ENCODE data around the gene ANTKMT.

Gene ANTKMT

DNA sequence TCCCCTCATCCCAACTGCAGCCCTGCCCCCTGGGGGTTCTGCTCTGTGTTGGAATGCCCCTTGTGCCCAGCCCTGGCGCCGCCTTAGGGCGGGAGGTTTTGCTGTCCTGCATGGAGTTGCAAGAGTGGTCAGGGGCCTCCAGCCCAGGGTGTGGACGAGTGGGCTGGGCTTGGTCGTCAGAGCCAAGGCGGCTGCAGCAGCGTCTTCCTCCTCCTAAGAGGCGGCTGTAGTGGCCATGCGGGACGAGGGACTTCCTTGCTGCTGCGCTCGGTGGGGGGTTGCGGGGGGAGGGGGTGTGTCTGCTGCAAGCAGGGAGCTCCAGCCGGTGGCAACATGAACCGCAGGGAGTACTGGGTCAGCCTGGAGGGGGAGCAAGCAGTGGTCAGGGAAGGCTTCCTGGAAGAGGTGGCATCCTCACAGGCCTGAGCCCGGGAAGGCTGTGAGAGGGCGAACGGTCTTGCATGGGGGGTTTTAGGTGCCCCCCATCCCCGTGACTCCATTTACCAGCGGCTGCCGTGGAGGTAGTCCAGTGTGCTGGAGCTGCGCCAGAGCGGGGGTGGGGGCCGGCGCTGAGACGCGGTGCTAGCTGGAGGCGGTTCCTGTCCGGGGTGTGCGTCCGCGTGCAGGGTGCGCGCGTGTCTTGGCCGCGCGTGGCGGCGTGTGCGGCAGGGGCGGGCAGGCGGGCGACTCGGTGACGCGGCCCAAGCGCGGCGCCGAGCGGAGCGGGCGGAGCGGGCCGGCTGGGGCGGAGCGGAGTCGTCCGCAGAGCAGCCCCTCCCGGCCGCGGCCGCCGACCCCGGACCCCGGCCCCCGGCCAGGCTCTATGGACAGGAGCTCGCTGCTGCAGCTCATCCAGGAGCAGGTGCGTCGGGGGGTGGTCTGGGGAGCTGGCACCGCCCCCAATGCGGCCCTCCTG lies 45.7 kb upstream of the ANTKMT start, which contains the start of gene RHBDL1:
RHBDL1 (plus strand) TSS at position 704 of the 916 bp plus-strand sequence; CDS start at position 824, 120 bp downstream.
- Histone ChIP-seq H3K9ac (ENCODE audit: low read length) (no peak within 1 kb of the TSS), H3K4me3 (ENCODE audit: insufficient read depth, low read length, poor library complexity, severe bottlenecking) (no peak within 1 kb of the TSS), H3F3A (ENCODE audit: insufficient read depth) (peaks cover 9% of the 10 kb centered on the region; the same call in 1 of the 2 replicates), H3K9me2 (replicated peaks; ENCODE audit: insufficient read depth, low read length) (no peaks in the 10 kb centered on the region), H3K79me2 (ENCODE audit: insufficient read depth, low read length) (no peaks in the 10 kb centered on the region), H3K36me3 (ENCODE audit: low read length) (no peaks in the 10 kb centered on the region), H3K9me3 (ENCODE audit: insufficient read depth, low read length) (no peaks in the 10 kb centered on the region), H4K20me1 (ENCODE audit: low read depth, low read length) (no peaks in the 10 kb centered on the region), H3K27me3 (ENCODE audit: low read length) (no peaks in the 10 kb centered on the region), H3K4me2 (ENCODE audit: low read depth, low read length, poor library complexity, severe bottlenecking) (no peak within 1 kb of the TSS), H3K27ac (ENCODE audit: low read depth, low read length) (no peak within 1 kb of the TSS), H2AFZ (ENCODE audit: low read depth, low read length, severe bottlenecking) (no peak within 1 kb of the TSS)
- no peak for TF ChIP-seq EZH2phosphoT487 (conservative IDR thresholded peaks at IDR 0.05; ENCODE audit: low read length)
- TF ChIP-seq, protein P1, sequence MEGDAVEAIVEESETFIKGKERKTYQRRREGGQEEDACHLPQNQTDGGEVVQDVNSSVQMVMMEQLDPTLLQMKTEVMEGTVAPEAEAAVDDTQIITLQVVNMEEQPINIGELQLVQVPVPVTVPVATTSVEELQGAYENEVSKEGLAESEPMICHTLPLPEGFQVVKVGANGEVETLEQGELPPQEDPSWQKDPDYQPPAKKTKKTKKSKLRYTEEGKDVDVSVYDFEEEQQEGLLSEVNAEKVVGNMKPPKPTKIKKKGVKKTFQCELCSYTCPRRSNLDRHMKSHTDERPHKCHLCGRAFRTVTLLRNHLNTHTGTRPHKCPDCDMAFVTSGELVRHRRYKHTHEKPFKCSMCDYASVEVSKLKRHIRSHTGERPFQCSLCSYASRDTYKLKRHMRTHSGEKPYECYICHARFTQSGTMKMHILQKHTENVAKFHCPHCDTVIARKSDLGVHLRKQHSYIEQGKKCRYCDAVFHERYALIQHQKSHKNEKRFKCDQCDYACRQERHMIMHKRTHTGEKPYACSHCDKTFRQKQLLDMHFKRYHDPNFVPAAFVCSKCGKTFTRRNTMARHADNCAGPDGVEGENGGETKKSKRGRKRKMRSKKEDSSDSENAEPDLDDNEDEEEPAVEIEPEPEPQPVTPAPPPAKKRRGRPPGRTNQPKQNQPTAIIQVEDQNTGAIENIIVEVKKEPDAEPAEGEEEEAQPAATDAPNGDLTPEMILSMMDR (IDR thresholded peaks at IDR 0.05; ENCODE audit: insufficient read depth, low read length, poor library complexity, severe bottlenecking) = no peak

DNA sequence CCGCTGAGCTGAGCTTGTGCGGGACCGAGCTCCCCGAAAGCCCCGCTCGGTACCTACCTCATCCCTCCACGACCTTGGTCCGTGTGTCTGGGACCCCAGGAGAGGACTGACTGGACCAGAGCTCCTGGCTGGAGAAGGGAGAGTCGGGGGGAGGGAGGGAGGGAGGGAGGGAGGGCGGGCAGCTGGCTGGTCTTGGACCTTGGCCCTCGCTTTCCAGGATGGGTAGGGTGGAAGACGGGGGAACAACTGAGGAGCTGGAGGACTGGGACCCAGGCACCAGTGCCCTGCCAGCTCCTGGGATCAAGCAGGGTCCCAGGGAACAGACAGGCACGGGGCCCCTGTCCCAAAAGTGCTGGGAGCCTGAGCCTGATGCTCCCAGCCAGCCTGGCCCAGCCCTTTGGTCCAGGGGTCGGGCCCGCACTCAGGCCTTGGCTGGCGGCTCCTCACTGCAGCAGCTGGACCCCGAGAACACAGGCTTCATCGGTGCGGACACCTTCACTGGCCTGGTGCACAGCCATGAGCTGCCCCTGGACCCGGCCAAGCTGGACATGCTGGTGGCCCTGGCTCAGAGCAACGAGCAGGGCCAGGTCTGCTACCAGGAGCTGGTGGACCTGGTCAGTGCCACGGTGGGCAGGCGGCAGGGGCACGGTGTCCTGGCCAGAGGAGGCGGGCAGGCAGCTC lies 44.9 kb upstream of the ANTKMT start:
- H3K4me2 ChIP-seq (ENCODE audit: low read depth, low read length, poor library complexity, severe bottlenecking) = no peak overlapping the region

DNA sequence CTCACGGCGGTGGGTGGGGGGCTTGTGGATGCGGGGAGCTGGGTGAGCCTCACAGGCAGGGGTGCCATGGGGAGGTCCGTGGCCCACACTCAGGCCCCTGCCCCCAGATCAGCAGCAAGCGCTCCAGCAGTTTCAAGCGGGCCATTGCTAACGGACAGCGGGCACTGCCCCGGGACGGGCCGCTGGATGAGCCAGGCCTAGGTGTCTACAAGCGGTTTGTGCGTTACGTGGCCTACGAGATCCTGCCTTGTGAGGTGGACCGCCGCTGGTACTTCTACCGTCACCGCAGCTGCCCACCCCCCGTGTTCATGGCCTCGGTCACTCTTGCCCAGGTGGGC lies 44.4 kb upstream of the ANTKMT start:
- peaks cover 8% of the 10 kb centered on the region; the same call in 1 of the 2 replicates for H3K79me2 ChIP-seq (ENCODE audit: insufficient read depth, low read length)
- no peak overlapping the region for H3K9ac ChIP-seq (ENCODE audit: low read length)
- H3K9me3 ChIP-seq (ENCODE audit: insufficient read depth, low read length) = no peaks in the 10 kb centered on the region
- no peaks in the 10 kb centered on the region for H4K20me1 ChIP-seq (ENCODE audit: low read depth, low read length)
- peaks cover 9% of the 10 kb centered on the region; the same call in 1 of the 2 replicates for H3F3A ChIP-seq (ENCODE audit: insufficient read depth)
- H3K4me3 ChIP-seq (ENCODE audit: insufficient read depth, low read length, poor library complexity, severe bottlenecking) = no peak overlapping the region
- no peak overlapping the region for H2AFZ ChIP-seq (ENCODE audit: low read depth, low read length, severe bottlenecking)
- H3K4me2 ChIP-seq (ENCODE audit: low read depth, low read length, poor library complexity, severe bottlenecking) = no peak overlapping the region
- TF ChIP-seq, protein P1 (IDR thresholded peaks at IDR 0.05; ENCODE audit: insufficient read depth, low read length, poor library complexity, severe bottlenecking) = no peak
- TF ChIP-seq EZH2phosphoT487 (conservative IDR thresholded peaks at IDR 0.05; ENCODE audit: low read length) = no peak
- H3K36me3 ChIP-seq (ENCODE audit: low read length) = no peaks in the 10 kb centered on the region
- no peaks in the 10 kb centered on the region for H3K27me3 ChIP-seq (ENCODE audit: low read length)
- no peaks in the 10 kb centered on the region for H3K9me2 ChIP-seq (replicated peaks; ENCODE audit: insufficient read depth, low read length)
- H3K27ac ChIP-seq (ENCODE audit: low read depth, low read length) = no peak overlapping the region

More for the DNA sequence above, 44.9 kb upstream of the ANTKMT start:
- Histone ChIP-seq H3K9ac (ENCODE audit: low read length) (no peak overlapping the region), H3K9me2 (replicated peaks; ENCODE audit: insufficient read depth, low read length) (no peaks in the 10 kb centered on the region), H2AFZ (ENCODE audit: low read depth, low read length, severe bottlenecking) (no peak overlapping the region), H4K20me1 (ENCODE audit: low read depth, low read length) (no peaks in the 10 kb centered on the region), H3K79me2 (ENCODE audit: insufficient read depth, low read length) (peaks cover 3% of the 10 kb centered on the region; the same call in 1 of the 2 replicates), H3K4me3 (ENCODE audit: insufficient read depth, low read length, poor library complexity, severe bottlenecking) (no peak overlapping the region), H3K27ac (ENCODE audit: low read depth, low read length) (no peak overlapping the region), H3F3A (ENCODE audit: insufficient read depth) (peaks cover 9% of the 10 kb centered on the region; the same call in 1 of the 2 replicates), H3K36me3 (ENCODE audit: low read length) (no peaks in the 10 kb centered on the region), H3K9me3 (ENCODE audit: insufficient read depth, low read length) (no peaks in the 10 kb centered on the region), H3K27me3 (ENCODE audit: low read length) (no peaks in the 10 kb centered on the region)
- TF ChIP-seq, protein P1 (IDR thresholded peaks at IDR 0.05; ENCODE audit: insufficient read depth, low read length, poor library complexity, severe bottlenecking) = no peak
- no peak for TF ChIP-seq EZH2phosphoT487 (conservative IDR thresholded peaks at IDR 0.05; ENCODE audit: low read length)

Data from SU-DHL-6 (cell line).